Fibroblast of peridontal ligament (primary cell): ENCODE data around the gene RAB40A.
"Not testable (repeated sequence)": the region's sequence is repeated elsewhere in the genome, so short reads cannot be mapped to it uniquely, and the experiment has no call there.

Experiments
- DNase-seq: peaks from one replicate; pipeline ENCODE4 v3.0.0-alpha.2; 2010; ENCODE audit errors: extremely low read depth

The RAB40A gene

GRCh38 chrX:103523605-103524004 lies 4.3 kb upstream of the RAB40A start:
- DNase-seq = no peak

DNA sequence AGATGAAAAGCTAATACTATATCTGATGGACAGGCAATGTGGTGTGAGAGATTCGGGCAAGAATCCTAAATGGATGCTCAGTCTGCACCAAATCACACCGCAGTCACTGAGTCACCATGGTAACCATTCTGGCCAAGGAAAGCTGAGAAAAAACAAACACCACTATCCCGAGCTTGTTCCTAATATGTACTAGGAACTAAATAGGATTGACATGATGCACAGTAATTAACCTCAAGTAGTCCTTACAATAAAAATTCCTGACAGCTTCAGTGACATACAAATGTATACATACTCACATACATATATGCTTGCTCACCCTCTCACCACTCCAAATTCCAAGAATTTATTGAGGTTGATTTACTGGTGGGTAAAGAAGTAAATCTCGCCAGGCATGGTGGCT lies 1.1 kb upstream of the RAB40A start:
- DNase-seq = peak; percentile 55

- no peak for DNase-seq
Measured at GRCh38 chrX:103518571-103518970, 718 bp downstream of the RAB40A start.

DNA sequence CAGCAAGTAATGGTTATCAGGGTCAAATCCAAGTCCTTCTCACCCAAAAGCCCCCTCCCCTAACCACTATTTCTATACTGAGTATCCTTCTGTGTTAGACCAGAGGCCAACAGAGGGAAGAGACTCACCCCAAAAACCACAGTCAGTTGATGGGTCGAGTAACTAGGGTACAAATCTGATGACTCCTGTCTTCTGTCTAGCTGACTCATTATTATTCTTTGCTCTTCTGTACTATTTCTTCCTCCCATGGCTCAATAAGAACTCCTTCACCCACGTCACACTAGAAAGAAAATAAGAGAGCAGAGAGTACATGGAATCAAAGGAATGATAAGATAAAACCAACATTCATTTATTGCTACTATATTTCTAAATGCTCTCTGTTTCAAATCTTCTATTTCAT lies 2.0 kb downstream of the RAB40A start:
- DNase-seq = peak; percentile 43

DNA sequence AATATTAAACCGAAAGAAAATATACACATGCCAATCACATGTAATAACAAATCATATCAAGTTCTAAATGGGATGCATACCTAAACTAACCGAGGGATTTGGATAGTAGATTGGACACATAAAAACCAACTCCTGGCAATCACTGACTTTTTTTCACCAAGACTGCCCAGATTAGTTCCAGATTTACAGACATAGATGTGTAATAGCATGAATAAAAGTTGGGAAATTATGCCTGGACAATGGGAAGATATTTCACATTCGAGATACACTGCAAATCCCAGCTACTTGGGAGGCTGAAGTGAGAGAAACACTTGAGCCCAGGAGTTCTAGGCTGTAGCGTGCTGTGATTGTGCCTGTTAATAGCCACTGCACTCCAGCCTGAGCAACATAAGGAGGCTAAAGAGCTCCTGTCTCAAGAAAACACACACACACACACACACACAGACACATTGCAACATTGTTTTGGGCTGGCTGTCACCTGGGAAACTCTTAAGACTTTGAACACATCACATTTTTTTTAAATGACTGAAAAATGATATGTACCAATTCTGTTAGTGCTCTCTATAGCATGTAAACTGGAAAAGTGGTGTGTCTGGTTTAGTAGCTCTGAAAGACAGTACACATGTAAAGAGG lies 5.7 kb downstream of the RAB40A start:
- peak; percentile 54 for DNase-seq

DNA sequence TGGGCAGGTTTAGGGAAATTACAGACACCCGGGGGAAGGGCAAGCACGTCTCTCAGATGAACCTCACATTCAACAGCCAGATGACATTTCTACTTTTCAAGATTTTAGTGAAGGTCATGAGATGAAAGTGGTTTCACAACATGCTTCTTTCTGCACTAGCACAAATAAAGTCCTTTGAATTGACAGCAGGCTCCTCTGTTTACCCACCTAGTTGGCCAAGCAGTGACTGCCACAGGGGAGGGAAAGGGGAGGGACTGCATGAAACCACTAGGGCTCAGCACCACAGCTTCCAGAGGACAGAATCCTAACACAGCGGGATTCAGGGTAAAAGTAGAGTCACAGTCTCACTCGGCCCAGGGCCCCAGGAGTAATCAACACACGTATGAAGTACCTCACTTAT lies 6.2 kb downstream of the RAB40A start:
- no peak for DNase-seq

- DNase-seq = no peak
Measured at GRCh38 chrX:103510031-103510430, 9.3 kb downstream of the RAB40A start.

- DNase-seq = peak; percentile 29
Measured at GRCh38 chrX:103503853-103504207, 15.5 kb downstream of the RAB40A start.

DNA sequence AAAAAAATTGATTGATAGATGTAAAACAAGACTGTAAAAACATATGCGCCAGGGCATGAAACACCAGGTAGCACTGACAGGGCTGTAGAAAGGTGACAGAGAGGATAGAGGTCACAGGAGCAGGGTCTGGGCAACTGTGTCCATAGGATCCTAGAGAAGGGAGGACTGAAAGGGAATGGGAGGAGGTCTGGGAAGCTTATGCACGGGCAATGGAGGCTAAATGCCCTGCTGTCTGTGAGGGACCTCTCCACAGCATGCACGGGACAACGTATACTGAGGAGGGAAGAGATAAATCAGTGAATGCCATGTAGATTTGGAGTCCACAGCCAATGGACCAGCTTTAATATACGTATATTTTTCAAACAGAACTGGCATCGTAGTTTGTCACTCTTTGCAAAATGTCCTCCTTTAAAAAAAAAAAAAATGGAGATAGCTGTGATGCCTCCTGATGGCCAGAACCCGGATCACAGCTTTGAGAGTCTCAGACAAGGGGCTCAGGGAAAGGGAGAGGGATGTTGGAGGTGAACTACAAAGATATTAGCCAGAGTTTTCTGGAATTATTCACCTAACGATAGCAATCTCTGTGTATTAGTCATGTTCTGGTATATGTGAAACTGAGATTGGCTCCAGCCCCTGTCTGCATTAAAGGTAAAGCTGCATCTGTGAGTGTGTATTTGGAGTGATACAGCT lies 16.0 kb downstream of the RAB40A start:
- peak; percentile 8 for DNase-seq

DNA sequence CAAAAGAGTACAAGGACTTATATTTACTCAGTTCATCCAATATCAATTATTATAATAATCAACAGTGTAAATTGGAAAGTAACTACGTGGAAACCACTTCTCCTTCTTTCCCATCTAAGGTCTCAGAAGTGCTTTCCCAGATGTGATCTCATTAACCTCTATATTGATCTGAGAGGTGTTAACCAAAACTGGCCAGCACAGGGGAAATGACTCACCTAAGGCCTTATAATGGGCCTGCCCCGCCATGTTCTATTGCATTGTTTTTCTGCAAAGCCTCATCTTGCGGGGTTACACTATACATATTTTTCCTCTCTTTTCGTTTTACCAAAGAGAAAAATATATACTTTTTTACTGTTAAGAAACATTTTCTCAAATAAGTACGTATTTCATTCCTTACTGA lies 20.5 kb downstream of the RAB40A start:
- no peak for DNase-seq

DNA sequence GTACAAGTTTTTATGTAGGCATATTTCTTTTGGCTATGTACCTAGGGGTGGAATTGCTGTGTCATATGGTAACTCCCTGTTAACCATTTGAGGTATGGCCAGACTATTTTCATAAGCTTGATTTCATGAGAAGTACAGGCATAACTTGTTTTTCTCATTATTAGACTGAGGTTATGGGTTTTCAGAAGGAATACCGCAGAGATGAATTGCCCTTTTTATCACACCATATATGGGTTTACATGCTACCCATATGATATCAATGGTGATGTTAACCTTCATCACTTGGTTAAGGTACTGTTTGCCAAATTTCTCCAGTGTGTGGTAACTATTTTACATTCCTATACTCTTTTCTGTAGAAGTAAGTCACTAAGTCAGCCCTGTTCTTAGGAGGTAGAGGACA lies 23.5 kb downstream of the RAB40A start:
- DNase-seq = no peak

- not testable (repeated sequence) for DNase-seq
Measured at GRCh38 chrX:103493578-103493977, 25.7 kb downstream of the RAB40A start.

GRCh38 chrX:103489733-103490132 lies 29.6 kb downstream of the RAB40A start:
- DNase-seq = peak; percentile 33

DNA sequence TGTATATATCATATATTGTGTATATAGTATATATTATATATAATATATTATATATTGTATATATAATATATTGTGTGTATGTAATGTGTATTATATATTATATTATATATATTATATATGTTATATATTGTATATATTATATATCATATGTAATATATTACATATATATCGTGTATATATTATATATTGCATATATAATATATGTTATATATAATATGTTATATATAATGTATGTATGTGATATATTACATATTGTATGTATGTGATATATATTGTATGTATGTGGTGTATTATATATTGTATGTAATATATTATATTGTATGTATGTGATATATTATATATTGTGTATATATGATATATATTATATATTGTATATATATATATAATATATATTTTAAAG lies 30.5 kb downstream of the RAB40A start:
- DNase-seq = no peak

GRCh38 chrX:103488332-103488731 lies 31.0 kb downstream of the RAB40A start:
- peak; percentile 41 for DNase-seq

- DNase-seq = no peak
Measured at GRCh38 chrX:103483720-103484119, 35.6 kb downstream of the RAB40A start.

- DNase-seq = no peak
Measured at GRCh38 chrX:103480526-103480925, 38.8 kb downstream of the RAB40A start.

DNA sequence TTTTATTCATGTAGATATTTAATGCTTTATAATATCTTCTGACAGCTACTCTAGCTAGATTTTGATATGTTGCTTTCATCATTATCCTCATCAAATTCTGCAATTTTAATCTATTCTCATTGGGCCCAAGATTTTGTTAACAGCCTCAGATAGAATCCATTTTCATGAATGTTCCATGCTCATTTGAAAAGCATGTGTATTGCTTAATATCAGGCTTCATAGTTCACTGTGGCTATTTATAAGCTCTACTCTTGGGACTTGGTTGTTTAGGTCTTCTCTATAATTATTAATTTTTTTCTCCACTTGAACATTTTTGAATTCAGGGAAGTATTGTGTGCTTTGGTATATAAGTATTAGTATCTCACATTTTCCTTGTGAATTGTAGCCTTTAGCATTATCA lies 41.8 kb downstream of the RAB40A start:
- peak; percentile 62 for DNase-seq

DNA sequence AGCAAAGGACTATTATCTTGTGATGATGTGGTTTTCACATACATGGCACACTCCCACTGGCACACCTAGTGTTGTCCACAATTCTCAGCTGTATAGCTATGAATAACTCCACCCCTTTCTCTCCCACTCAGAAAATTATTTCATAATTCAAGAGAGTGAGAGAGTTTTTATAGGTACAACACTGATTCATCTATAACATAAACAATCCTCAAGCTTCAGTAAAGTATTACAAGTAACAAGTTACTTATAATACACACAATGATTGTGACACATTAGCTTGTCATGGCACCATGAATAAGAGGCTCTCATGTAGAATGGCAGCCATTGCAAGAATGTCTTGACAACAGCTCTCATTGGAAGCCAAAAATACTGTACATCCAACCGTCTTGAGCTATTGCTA lies 43.9 kb downstream of the RAB40A start:
- no peak for DNase-seq

DNA sequence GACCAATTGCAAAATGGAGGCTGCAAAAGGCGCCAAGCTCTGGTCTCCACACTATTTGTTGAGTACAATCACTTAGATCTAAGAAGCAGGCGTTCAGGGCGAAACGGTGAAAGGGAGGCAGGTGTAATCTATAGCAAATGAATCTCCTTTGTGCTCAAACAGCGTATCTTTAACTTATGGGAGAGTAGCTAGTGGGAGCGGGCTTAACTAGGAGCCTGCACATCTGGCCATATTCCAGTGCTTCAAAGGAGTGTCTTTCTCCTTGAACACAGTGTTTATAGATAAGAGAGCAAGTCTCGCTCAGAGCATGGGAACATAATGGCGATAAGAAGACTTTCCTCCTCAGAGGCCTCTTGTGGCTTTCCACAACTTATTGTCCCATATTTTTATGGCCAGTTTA lies 49.3 kb downstream of the RAB40A start:
- not testable (repeated sequence) for DNase-seq

- DNase-seq = no peak
Measured at GRCh38 chrX:103467887-103468286, 51.4 kb downstream of the RAB40A start.

- no peak for DNase-seq
Measured at GRCh38 chrX:103467156-103467555, 52.1 kb downstream of the RAB40A start.

DNA sequence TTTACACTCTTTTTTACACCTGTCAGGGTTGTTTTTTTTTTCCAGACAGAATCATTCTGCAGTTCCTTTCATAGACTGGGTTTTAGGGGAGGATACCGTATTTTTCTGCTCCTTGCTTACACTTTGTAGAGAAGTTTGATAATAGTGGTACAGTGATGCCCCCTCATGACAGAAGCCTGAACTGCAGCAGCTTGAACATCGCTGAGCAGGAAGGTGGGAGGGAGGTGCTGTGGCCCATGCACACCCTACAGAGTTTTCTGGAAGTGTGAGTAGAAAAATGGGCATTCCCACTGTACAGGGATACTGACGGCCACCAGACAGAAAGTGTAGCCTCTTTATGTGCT lies 54.5 kb downstream of the RAB40A start:
- peak; percentile 84 for DNase-seq
